Bronchial smooth muscle cell (primary cell): ENCODE results near the gene SDF2. TPM values are rescaled to one million over a fixed set of nuclear protein-coding genes. Genes with fewer than 3 reads are reported as not detected.

ENCODE experiments used
- total RNA-seq: library from RNA; depleted of rRNA; stranded (reverse); fragments of >200 nt; gene quantifications from 2 replicates; pipeline ENCODE4 v1.2.1, GENCODE V29; 2014

The SDF2 gene
- 77.9 and 90.4 TPM in 2 replicates for total RNA-seq

GRCh38 chr17:28661635-28662526 is at the start of gene SDF2, which contains the start of gene SUPT6H:
Gene SDF2 (minus strand): TSS chr17:28661906. CDS start chr17:28661876, 30 bp downstream.
Gene SUPT6H (plus strand): TSS chr17:28662205. CDS start chr17:28673402, 11,197 bp downstream.

DNA sequence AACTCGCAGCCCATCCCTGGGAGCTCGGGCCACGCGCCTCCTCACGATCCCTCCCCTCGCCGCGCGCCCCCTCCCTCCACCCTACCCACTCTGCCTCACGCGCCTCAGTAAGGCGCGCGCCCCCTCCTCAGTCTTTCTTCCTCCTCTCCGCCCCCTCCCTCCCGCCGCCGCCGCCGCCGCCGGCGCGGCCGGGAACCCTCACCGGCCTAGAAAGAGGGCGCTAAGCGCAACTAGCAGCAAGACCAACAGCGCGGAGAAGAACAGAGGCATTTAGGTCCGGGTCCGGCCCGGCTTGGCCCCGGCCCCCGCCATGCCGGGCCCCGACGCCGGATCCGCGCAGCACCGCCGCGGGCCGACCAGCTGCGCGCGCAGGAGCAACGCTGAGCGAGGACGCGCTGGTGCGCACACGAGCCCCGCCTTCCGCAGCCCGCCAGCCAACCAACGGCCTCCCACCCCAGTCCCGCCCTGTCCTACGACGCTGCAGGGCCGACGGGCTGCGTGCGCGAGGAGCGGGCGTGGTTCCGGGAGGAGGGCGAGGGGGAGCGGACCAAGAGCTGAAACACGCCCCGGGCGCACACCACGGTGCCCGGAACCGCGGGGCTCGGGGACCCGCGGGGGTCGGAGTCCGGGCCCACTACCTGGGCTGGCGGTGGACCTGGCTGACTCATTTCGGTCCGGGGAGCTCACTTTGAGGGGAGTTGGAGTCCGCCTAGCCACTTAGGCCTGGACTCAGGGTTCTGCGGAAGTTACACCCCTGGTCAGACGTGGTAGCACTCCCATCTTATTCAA is 16.7 kb downstream of the SDF2 start, which contains the start of gene BLTP2:
Gene BLTP2 (minus strand): TSS at position 372 of the 789 bp plus-strand sequence. CDS start 102 bp downstream, at position 270.

DNA sequence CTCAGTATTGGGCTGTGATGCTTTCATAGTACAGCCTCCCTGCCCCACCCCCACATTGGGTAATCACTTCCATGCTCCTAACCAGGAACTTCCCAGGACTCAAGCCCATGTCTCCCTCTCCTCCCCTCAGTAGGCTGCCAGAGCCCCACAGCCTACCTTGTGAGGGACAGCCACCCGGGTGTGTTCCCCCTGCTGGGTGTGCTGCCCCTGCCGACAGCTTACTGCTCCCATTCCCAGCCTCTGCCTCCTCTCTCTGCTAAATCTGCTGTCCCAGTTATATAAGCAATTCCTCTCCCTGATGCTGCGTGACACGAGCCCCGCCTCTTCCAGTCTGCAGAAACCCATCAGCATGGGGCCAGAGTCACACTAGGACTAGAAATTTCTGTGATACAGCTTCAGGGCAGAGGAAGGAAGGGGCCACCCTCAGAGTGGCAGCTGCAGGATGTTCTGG is 47.8 kb downstream of the SDF2 start, which contains the start of gene RSKR:
Gene RSKR (minus strand): TSS at position 255 of the 451 bp plus-strand sequence. CDS start 24 bp downstream, at position 231.

GRCh38 chr17:28598799-28599310 is 62.9 kb downstream of the SDF2 start, which contains the start of gene SPAG5:
Gene SPAG5 (minus strand): TSS chr17:28599025. CDS start chr17:28598946, 79 bp downstream.

Other genes starting within 250 kb of the SDF2 start
- gene SLC13A2, start 188.3 kb downstream of the SDF2 start, total RNA-seq: not detected in 2 replicates
- gene FOXN1, start 155.6 kb downstream of the SDF2 start, total RNA-seq: not detected in 2 replicates
- gene UNC119, start 109.3 kb downstream of the SDF2 start, total RNA-seq: 22.5 and 23.4 TPM in 2 replicates
- 26.6 and 49.2 TPM in 2 replicates for gene PIGS, start 90.4 kb downstream of the SDF2 start, total RNA-seq
- 35.7 and 53.3 TPM in 2 replicates for gene ALDOC, start 85.0 kb downstream of the SDF2 start, total RNA-seq
- 2.6 and 7.1 TPM in 2 replicates for gene SPAG5, start 62.9 kb downstream of the SDF2 start, total RNA-seq
- gene RSKR, start 47.7 kb downstream of the SDF2 start, total RNA-seq: 2.0 and 3.8 TPM in 2 replicates
- gene BLTP2, start 16.7 kb downstream of the SDF2 start, total RNA-seq: 110 and 118 TPM in 2 replicates
- 40.3 and 53.1 TPM in 2 replicates for gene SUPT6H, start 299 bp upstream of the SDF2 start, total RNA-seq
- gene PROCA1, start 50.0 kb upstream of the SDF2 start, total RNA-seq: 1.6 and 2.9 TPM in 2 replicates
- 150 and 173 TPM in 2 replicates for gene RAB34, start 56.0 kb upstream of the SDF2 start, total RNA-seq
- gene RPL23A, start 58.1 kb upstream of the SDF2 start, total RNA-seq: 733 and 1,314 TPM in 2 replicates
- 3.3 and 6.1 TPM in 2 replicates for gene TLCD1, start 64.3 kb upstream of the SDF2 start, total RNA-seq
- gene NEK8, start 66.9 kb upstream of the SDF2 start, total RNA-seq: 5.0 and 7.2 TPM in 2 replicates
- gene TRAF4, start 82.1 kb upstream of the SDF2 start, total RNA-seq: 23.8 and 26.6 TPM in 2 replicates
- 1.5 and 1.6 TPM in 2 replicates for gene FAM222B, start 180.9 kb upstream of the SDF2 start, total RNA-seq
- 11.1 and 12.5 TPM in 2 replicates for gene ERAL1, start 193.1 kb upstream of the SDF2 start, total RNA-seq
- 35.5 and 42.6 TPM in 2 replicates for gene FLOT2, start 235.8 kb upstream of the SDF2 start, total RNA-seq
- gene DHRS13, start 241.2 kb upstream of the SDF2 start, total RNA-seq: 2.8 and 4.4 TPM in 2 replicates